Gastroesophageal sphincter (tissue), 4 donors: ENCODE data around the gene GABBR1. TPM values are rescaled to one million over a fixed set of nuclear protein-coding genes. Genes with fewer than 3 reads are reported as not detected.

Experiments used
- ATAC-seq: fragments of 150-250 bp; one replicate; pipeline ENCODE4 v1.9.1; 2016; ENCODE audit warnings: mild to moderate bottlenecking, moderate library complexity
- H3K27ac ChIP-seq, 4 donors: fragments of 200-600 bp; sonication (generic) in 3 of 4; 1 replicate in 3 of 4; 2 replicates in 1 of 4; pipeline ENCODE4 v1.5.1; 2016 to 2019
- H3K27me3 ChIP-seq: fragments of 200-600 bp; sonication (generic); one replicate; pipeline ENCODE4 v1.5.1; 2019
- H3K36me3 ChIP-seq, 2 donors: fragments of 200-600 bp; sonication (generic); one replicate each; pipeline ENCODE4 v1.5.1; 2019; ENCODE audit warnings: control low read depth in 1 of 2
- H3K4me1 ChIP-seq, 3 donors: fragments of 200-600 bp; sonication (generic); 1 replicate in 2 of 3; 2 replicates in 1 of 3; pipeline ENCODE4 v1.5.1; 2016 to 2019; ENCODE audit warnings: control low read depth in 2 of 3
- H3K4me3 ChIP-seq, 2 donors: fragments of 200-600 bp; sonication (generic); one replicate each; pipeline ENCODE4 v1.5.1; 2019; ENCODE audit warnings: mild to moderate bottlenecking in 1 of 2, moderate library complexity in 1 of 2
- H3K9me3 ChIP-seq, 3 donors: fragments of 200-600 bp; sonication (generic); one replicate each; pipeline ENCODE4 v1.5.1; 2017 to 2019; ENCODE audit warnings: control low read depth in 2 of 3
- EP300 ChIP-seq: sonication (generic); formaldehyde crosslinking; IDR thresholded peaks from one replicate; pipeline ENCODE4 v1.6.1; 2017; ENCODE audit warnings: antibody characterized with exemption, mild to moderate bottlenecking
- POLR2A ChIP-seq, 2 donors: fragments of 450-650 bp; IDR thresholded peaks; one replicate each; pipeline ENCODE4 v1.6.1; 2017; ENCODE audit warnings: antibody characterized with exemption in 2 of 2, mild to moderate bottlenecking in 2 of 2, moderate library complexity in 1 of 2
- POLR2AphosphoS5 ChIP-seq: sonication (generic); formaldehyde crosslinking; IDR thresholded peaks from one replicate; pipeline ENCODE4 v1.6.1; 2017; ENCODE audit warnings: antibody characterized with exemption
- WGBS, 2 donors: methylation state at CpG; one replicate each; pipeline ENCODE4 v1.1.5; 2018; ENCODE audit warnings: low coverage in 1 of 2; 5-methylcytosine and 5-hydroxymethylcytosine counted together
- total RNA-seq, 4 donors: library from RNA; depleted of rRNA; stranded (reverse); fragments of >200 nt; gene quantifications; one replicate each; pipeline ENCODE4 v1.1.0, GENCODE V29; 2016
- TF ChIP-seq, protein P1 (sequence below), 4 experiments: fragments of 200-600 bp in 2 of 4; fragments of 450-650 bp in 2 of 4; sonication (generic) in 1 of 4; IDR thresholded peaks; one replicate each; pipeline ENCODE4 v1.5.1; 2017 to 2019; ENCODE audit warnings: antibody characterized with exemption in 4 of 4, mild to moderate bottlenecking in 2 of 4, moderate library complexity in 2 of 4

The GABBR1 gene
- total RNA-seq, 4 donors from 2014 or later, result 17.8 to 90.1 (median 44.8) TPM

DNA sequence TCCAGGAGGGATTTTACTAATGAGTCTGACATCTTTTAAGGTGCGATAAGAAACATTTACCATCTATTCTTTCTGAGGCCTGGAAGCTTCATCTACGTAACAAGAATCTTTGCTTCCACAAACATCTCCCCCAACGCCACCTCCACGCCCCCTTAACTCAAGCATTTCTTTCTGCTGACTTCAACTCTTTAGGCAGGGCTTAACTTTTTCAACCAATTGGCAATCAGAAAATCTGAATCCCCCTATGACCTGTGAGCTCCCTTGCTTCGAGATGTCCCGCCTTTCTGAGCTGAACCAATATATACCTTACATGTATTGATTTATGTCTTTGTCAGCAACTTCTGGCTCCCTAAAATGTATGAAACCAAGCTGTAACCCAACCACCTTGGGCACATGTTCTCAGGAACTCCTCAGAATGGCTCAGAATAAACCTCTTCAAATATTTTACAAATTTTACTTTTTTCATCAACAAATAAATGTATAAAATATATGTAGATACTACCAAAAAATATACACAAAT is 36.5 kb downstream of the GABBR1 start:
- no peaks in the 10 kb centered on the region for H3K27me3 ChIP-seq
- H3K27ac ChIP-seq, result no peak overlapping the region
- no peaks in the 10 kb centered on the region for H3K4me1 ChIP-seq
- 75% methylated on average over 5 to 6 of the region's 6 CpGs for WGBS, 2 donors
- TF ChIP-seq EP300 (no peak), POLR2AphosphoS5 (no peak), POLR2A (IDR thresholded peaks at IDR 0.05) (no peak)
- TF ChIP-seq, protein P1, sequence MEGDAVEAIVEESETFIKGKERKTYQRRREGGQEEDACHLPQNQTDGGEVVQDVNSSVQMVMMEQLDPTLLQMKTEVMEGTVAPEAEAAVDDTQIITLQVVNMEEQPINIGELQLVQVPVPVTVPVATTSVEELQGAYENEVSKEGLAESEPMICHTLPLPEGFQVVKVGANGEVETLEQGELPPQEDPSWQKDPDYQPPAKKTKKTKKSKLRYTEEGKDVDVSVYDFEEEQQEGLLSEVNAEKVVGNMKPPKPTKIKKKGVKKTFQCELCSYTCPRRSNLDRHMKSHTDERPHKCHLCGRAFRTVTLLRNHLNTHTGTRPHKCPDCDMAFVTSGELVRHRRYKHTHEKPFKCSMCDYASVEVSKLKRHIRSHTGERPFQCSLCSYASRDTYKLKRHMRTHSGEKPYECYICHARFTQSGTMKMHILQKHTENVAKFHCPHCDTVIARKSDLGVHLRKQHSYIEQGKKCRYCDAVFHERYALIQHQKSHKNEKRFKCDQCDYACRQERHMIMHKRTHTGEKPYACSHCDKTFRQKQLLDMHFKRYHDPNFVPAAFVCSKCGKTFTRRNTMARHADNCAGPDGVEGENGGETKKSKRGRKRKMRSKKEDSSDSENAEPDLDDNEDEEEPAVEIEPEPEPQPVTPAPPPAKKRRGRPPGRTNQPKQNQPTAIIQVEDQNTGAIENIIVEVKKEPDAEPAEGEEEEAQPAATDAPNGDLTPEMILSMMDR (IDR thresholded peaks at IDR 0.05), result no peak
- no peaks in the 10 kb centered on the region for H3K9me3 ChIP-seq
- peaks cover 0 to 11% of the 10 kb centered on the region in 2 donors for H3K36me3 ChIP-seq
- H3K4me3 ChIP-seq, result no peak overlapping the region
- no peak for ATAC-seq

DNA sequence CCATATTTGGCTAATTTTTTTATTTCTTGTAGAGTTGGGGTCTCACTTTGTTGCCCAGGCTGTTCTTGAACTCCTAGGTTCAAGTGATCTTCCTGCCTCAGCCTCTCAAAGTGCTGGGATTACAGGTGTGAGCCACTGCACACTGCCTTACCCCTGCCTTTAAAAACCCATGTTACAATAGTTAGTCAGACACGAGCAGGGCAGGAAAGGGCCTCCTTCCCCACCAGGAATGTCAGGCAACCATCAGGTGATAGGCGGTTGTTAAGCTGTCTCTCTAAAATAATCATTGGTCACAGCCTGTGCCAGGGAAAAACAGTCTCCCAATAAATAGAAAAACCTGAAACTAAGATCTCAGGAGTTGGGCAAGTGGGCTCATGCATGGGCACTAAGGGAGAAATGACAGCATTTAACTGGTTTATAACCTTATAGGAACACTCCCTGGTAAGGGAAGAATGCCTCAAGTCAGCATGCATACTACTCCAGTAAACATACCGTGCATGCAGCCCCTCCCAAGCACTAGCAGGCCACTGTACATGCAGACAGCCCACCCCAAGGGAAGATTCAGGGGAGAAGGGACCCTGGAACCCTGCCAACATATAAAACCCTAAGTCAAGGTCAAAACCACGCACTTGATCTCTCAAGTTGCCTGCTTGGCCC is 39.7 kb downstream of the GABBR1 start:
- Histone ChIP-seq H3K27ac (no peak overlapping the region), H3K27me3 (no peaks in the 10 kb centered on the region), H3K4me3 (no peak overlapping the region), H3K9me3 (no peaks in the 10 kb centered on the region), H3K4me1 (no peaks in the 10 kb centered on the region), H3K36me3 (no peaks in the 10 kb centered on the region)
- 22 to 33% methylated on average over 1 of the region's 4 CpGs for WGBS, 2 donors
- no peak for ATAC-seq
- no peak for TF ChIP-seq POLR2AphosphoS5
- TF ChIP-seq, protein P1 (IDR thresholded peaks at IDR 0.05), result no peak
- no peak for TF ChIP-seq POLR2A (IDR thresholded peaks at IDR 0.05)
- TF ChIP-seq EP300, result no peak

DNA sequence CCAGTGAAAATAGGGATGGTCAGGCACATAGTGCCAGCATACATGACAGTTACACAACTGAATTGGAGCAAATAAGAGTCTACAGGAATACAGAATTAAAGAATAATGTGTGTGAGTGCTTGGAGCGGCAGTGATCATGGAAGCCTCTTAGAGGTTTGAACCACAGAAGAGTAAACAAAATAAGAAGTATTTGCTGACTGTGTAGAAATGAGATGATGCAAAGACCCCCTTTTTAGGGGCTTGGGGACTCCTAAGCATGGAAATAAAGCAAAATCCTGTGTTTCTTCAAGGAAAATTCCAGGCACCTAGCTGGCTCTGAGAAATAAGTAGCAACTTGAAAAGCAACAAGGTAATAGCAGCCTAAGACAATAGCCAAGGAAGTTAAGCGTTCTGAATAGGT is 41.3 kb downstream of the GABBR1 start:
- no peak for ATAC-seq
- Histone ChIP-seq H3K9me3 (no peaks in the 10 kb centered on the region), H3K27me3 (no peaks in the 10 kb centered on the region), H3K36me3 (no peaks in the 10 kb centered on the region), H3K4me3 (no peak overlapping the region), H3K27ac (no peak overlapping the region), H3K4me1 (no peaks in the 10 kb centered on the region)
- WGBS, 2 donors, result 88% methylated on average over 2 of the region's 2 CpGs; no CpG with 5 or more reads in 1 of the 2 donors
- TF ChIP-seq, protein P1 (IDR thresholded peaks at IDR 0.05), result no peak
- TF ChIP-seq POLR2AphosphoS5, result no peak
- no peak for TF ChIP-seq EP300
- TF ChIP-seq POLR2A (IDR thresholded peaks at IDR 0.05), result no peak

DNA sequence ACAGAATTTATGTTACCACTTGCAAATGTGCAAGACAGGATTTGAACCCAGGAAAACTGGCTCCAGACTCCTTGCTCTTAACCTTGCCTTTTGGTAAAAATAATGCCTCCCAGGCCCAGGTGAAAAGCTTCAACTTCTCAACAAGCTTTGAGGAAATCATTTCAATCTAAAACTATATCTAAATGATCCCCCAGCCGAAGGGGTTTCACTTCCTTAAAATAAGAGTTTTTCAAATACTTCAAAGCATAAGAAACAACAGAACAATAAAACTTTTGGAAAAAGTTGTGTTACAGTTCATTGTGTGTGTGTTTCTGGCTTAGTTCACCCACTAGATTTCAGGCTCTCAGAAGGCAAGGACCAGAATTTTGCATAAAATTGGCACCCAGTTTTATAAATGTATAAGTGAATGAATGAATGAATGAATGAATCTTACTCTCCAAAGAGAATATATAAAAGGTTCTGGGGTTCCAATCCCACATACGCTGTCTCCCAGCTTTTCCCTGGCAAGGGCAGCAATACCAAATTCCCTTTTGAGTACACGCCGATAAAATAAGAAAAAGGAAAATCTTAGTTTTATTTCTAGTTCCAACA is 42.7 kb downstream of the GABBR1 start:
- Histone ChIP-seq H3K4me1 (no peaks in the 10 kb centered on the region), H3K36me3 (no peaks in the 10 kb centered on the region), H3K27ac (no peak overlapping the region), H3K27me3 (no peaks in the 10 kb centered on the region), H3K4me3 (no peak overlapping the region), H3K9me3 (no peaks in the 10 kb centered on the region)
- TF ChIP-seq POLR2AphosphoS5 (no peak), POLR2A (IDR thresholded peaks at IDR 0.05) (no peak)
- no peak for ATAC-seq
- 81 to 87% methylated on average over 4 of the region's 4 CpGs for WGBS, 2 donors

DNA sequence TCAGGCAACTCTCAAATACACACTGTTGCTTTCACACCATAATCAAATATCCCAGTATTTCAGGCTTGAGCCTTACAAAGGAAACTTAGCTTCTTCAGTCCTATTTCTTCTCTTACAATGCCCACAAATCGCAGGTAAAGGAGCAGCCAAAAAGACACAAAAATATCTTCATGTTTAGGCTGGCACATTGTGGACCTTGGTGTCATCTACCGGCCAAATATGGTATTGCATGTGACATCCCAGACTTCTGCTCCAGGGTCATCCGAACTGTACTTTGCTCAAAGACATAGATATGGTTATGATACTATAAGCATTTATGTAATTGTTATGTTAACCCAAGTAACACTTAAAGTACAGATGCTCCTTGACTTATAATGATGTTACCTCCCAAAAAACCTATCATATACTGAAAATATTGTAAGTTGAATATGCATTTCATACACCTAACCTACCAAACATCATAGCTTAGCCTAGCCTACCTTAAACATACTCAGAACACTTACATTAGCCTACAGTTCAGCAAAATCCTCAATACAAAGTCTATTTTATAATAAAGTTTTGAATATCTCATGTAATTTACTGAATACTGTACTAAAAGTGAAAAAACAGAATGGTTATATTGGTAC is 43.4 kb downstream of the GABBR1 start:
- ATAC-seq, result no peak
- 0 to 8% methylated on average over 3 of the region's 3 CpGs for WGBS, 2 donors
- Histone ChIP-seq H3K4me3 (no peak overlapping the region), H3K9me3 (no peaks in the 10 kb centered on the region), H3K36me3 (no peaks in the 10 kb centered on the region), H3K27me3 (no peaks in the 10 kb centered on the region), H3K27ac (no peak overlapping the region), H3K4me1 (no peaks in the 10 kb centered on the region)
- no peak for TF ChIP-seq EP300
- no peak for TF ChIP-seq POLR2AphosphoS5
- TF ChIP-seq, protein P1 (IDR thresholded peaks at IDR 0.05), result peak; percentile 83 to 94 (median 86)
